Measurements from ENCODE around the gene TMED6.
"Not testable (repeated sequence)": the region's sequence is repeated elsewhere in the genome, so short reads cannot be mapped to it uniquely, and the experiment has no call there.

TMED6 gene

GRCh38 chr16:69360070-69360469 lies 8.5 kb upstream of the TMED6 start:
- DNase-seq (ENCODE audit: low read depth) = not testable (repeated sequence)

- no peak for DNase-seq (ENCODE audit: low read depth)
Measured at GRCh38 chr16:69350536-69351133, 951 bp downstream of the TMED6 start.

- DNase-seq (ENCODE audit: low read depth) = no peak
Measured at GRCh38 chr16:69349536-69349935, 2.0 kb downstream of the TMED6 start.

GRCh38 chr16:69348222-69348621 lies 3.4 kb downstream of the TMED6 start:
- DNase-seq (ENCODE audit: low read depth) = no peak

GRCh38 chr16:69346683-69347082 lies 4.9 kb downstream of the TMED6 start:
- no peak for DNase-seq (ENCODE audit: low read depth)

GRCh38 chr16:69345923-69346322 lies 5.7 kb downstream of the TMED6 start:
- DNase-seq (ENCODE audit: low read depth) = no peak

- DNase-seq (ENCODE audit: low read depth) = no peak
Measured at GRCh38 chr16:69344171-69344570, 7.4 kb downstream of the TMED6 start.

GRCh38 chr16:69340095-69340644 lies 11.4 kb downstream of the TMED6 start:
- DNase-seq (ENCODE audit: low read depth) = peak; percentile 7

GRCh38 chr16:69339289-69340094 lies 12.1 kb downstream of the TMED6 start, which contains the start of the genes COG8 and NIP7:
Gene COG8, minus strand, starts transcription at chr16:69339564. Its CDS starts 12 bp downstream, at chr16:69339552.
Gene NIP7, plus strand, starts transcription at chr16:69339772. Its CDS starts 58 bp downstream, at chr16:69339830.
- DNase-seq (ENCODE audit: low read depth) = peak; percentile 84

GRCh38 chr16:69338557-69339288 lies 12.9 kb downstream of the TMED6 start:
- peak; percentile 40 for DNase-seq (ENCODE audit: low read depth)

- DNase-seq (ENCODE audit: low read depth) = no peak
Measured at GRCh38 chr16:69334696-69335095, 16.9 kb downstream of the TMED6 start.

- DNase-seq (ENCODE audit: low read depth) = peak; percentile 75
Measured at GRCh38 chr16:69330286-69331109, 21.1 kb downstream of the TMED6 start, which contains the start of gene PDF. Gene PDF, minus strand, starts transcription at chr16:69330588. Its CDS starts 18 bp downstream, at chr16:69330570.

- DNase-seq (ENCODE audit: low read depth) = peak; percentile 46
Measured at GRCh38 chr16:69329369-69330285, 22.0 kb downstream of the TMED6 start.

- DNase-seq (ENCODE audit: low read depth) = no peak
Measured at GRCh38 chr16:69328854-69329316, 22.7 kb downstream of the TMED6 start.

GRCh38 chr16:69327585-69328310 lies 23.8 kb downstream of the TMED6 start:
- DNase-seq (ENCODE audit: low read depth) = no peak

GRCh38 chr16:69326172-69326873 lies 25.3 kb downstream of the TMED6 start:
- DNase-seq (ENCODE audit: low read depth) = no peak

- no peak for DNase-seq (ENCODE audit: low read depth)
Measured at GRCh38 chr16:69325784-69326171, 25.8 kb downstream of the TMED6 start.

- DNase-seq (ENCODE audit: low read depth) = no peak
Measured at GRCh38 chr16:69324585-69325253, 26.9 kb downstream of the TMED6 start.
